Measurements from ENCODE around the gene MEGF8.

Gene MEGF8

DNA sequence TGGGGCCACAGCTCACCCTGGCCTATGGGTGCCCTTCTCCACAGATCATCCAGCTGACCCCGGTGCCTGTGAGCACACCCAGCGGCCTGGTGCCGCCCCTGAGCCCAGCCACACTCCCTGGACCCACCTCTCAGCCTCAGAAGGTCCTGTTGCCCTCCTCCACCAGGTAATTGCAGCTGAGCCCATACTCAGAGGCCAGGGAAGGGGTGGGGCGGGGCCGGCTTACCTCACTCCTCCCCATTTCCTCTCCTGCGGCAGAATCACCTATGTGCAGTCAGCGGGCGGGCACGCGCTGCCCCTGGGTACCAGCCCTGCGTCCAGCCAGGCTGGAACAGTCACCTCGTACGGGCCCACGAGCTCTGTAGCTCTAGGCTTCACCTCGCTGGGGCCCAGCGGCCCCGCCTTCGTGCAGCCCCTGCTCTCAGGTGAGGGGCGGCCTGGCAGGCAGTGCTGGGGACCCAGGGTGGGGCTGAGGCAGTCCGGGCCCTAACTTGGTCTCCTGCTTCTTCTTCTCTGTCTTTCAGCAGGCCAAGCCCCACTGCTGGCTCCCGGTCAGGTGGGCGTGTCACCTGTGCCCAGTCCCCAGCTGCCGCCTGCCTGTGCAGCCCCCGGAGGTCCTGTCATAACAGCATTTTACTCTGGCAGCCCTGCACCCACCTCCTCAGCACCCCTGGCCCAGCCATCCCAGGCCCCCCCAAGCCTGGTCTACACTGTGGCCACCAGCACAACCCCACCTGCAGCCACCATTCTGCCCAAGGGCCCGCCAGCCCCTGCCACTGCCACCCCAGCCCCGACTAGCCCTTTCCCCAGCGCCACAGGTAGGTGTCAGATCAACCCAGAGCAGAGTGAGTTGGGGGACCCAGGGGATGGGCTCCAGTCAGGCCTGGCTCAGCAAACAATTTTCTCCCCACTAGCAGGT, 33.1 kb upstream of the MEGF8 start:
- Histone ChIP-seq H3K79me1 (ENCODE audit: low read length) (no peaks in the 10 kb centered on the region), H2BK15ac (replicated peaks; ENCODE audit: low read depth) (no peak overlapping the region), H3K56ac (ENCODE audit: low read length) (no peak overlapping the region), H3K4ac (ENCODE audit: low read depth, low read length) (no peak overlapping the region), H3K36me3 (ENCODE audit: control insufficient read depth, insufficient read depth, low read length) (peaks cover 8% of the 10 kb centered on the region), H2AK5ac (ENCODE audit: low read length) (no peak overlapping the region), H4K8ac (ENCODE audit: low read depth, low read length) (no peak overlapping the region), H3K4me3 (ENCODE audit: low read length) (no peak overlapping the region), H2BK5ac (ENCODE audit: low read length) (no peak overlapping the region), H3K9ac (ENCODE audit: low read length) (no peak overlapping the region), H3K27me3 (ENCODE audit: insufficient read depth, low read length, poor library complexity) (no peaks in the 10 kb centered on the region), H3K27ac (ENCODE audit: low read depth, low read length) (no peak overlapping the region), H3K18ac (ENCODE audit: low read length) (no peak overlapping the region), H3K23ac (ENCODE audit: low read length) (no peak overlapping the region), H3K4me1 (ENCODE audit: control insufficient read depth, low read depth, low read length) (no peaks in the 10 kb centered on the region), H3K4me2 (ENCODE audit: low read length) (no peak overlapping the region), H4K5ac (ENCODE audit: low read length) (no peak overlapping the region), H2BK120ac (ENCODE audit: low read depth, low read length) (no peak overlapping the region), H3K79me2 (ENCODE audit: control insufficient read depth, insufficient read depth, low read length) (no peaks in the 10 kb centered on the region)
- WGBS (ENCODE audit: extremely low coverage, insufficient coverage, low lambda C conversion rate): no CpG with 5 or more reads among the region's 27 CpGs
- DNase-seq: no peak

DNA sequence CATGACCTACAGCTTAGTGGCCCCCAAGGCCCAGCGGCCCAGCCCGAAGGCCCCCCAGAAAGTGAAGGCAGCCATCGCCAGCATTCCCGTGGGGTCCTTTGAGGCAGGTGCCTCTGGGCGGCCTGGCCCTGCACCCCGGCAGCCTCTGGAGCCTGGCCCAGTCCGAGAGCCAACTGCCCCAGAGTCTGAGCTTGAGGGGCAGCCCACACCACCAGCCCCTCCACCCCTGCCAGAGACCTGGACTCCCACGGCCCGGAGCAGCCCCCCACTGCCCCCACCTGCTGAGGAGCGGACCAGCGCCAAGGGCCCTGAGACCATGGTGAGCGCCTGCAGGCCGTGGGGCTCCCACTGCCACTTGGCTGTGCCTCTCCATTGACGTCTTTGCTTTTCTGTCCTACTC, 32.5 kb upstream of the MEGF8 start:
- Histone ChIP-seq H4K8ac (ENCODE audit: low read depth, low read length) (no peak overlapping the region), H3K4me2 (ENCODE audit: low read length) (no peak overlapping the region), H2BK5ac (ENCODE audit: low read length) (no peak overlapping the region), H3K9ac (ENCODE audit: low read length) (no peak overlapping the region), H2BK15ac (replicated peaks; ENCODE audit: low read depth) (no peak overlapping the region), H3K18ac (ENCODE audit: low read length) (no peak overlapping the region), H3K4ac (ENCODE audit: low read depth, low read length) (no peak overlapping the region), H3K4me3 (ENCODE audit: low read length) (no peak overlapping the region), H4K5ac (ENCODE audit: low read length) (no peak overlapping the region), H3K56ac (ENCODE audit: low read length) (no peak overlapping the region), H3K79me1 (ENCODE audit: low read length) (no peaks in the 10 kb centered on the region), H2AK5ac (ENCODE audit: low read length) (no peak overlapping the region), H3K27ac (ENCODE audit: low read depth, low read length) (no peak overlapping the region), H3K23ac (ENCODE audit: low read length) (no peak overlapping the region), H2BK120ac (ENCODE audit: low read depth, low read length) (no peak overlapping the region), H3K4me1 (ENCODE audit: control insufficient read depth, low read depth, low read length) (no peaks in the 10 kb centered on the region), H3K36me3 (ENCODE audit: control insufficient read depth, insufficient read depth, low read length) (peaks cover 8% of the 10 kb centered on the region), H3K79me2 (ENCODE audit: control insufficient read depth, insufficient read depth, low read length) (no peaks in the 10 kb centered on the region), H3K27me3 (ENCODE audit: insufficient read depth, low read length, poor library complexity) (no peaks in the 10 kb centered on the region)
- DNase-seq: no peak
- WGBS (ENCODE audit: extremely low coverage, insufficient coverage, low lambda C conversion rate): no CpG with 5 or more reads among the region's 14 CpGs

DNA sequence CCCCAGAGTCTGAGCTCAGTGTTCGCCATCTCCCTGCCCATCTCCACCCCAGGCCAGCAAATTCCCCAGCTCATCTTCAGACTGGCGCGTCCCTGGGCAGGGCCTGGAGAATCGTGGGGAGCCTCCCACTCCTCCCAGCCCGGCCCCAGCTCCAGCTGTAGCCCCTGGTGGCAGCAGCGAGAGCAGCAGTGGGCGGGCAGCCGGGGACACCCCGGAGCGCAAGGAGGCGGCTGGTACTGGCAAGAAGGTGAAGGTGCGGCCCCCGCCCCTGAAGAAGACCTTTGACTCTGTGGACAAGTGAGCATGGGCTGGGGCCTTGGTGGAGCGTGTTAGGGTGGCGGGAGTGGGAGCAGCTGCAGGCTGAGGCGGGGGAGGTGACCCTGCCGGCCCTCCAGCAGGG, 31.9 kb upstream of the MEGF8 start:
- Histone ChIP-seq H2BK15ac (replicated peaks; ENCODE audit: low read depth) (no peak overlapping the region), H3K36me3 (ENCODE audit: control insufficient read depth, insufficient read depth, low read length) (peaks cover 8% of the 10 kb centered on the region), H3K4me1 (ENCODE audit: control insufficient read depth, low read depth, low read length) (no peaks in the 10 kb centered on the region), H3K79me2 (ENCODE audit: control insufficient read depth, insufficient read depth, low read length) (no peaks in the 10 kb centered on the region), H2AK5ac (ENCODE audit: low read length) (no peak overlapping the region), H4K8ac (ENCODE audit: low read depth, low read length) (no peak overlapping the region), H2BK5ac (ENCODE audit: low read length) (no peak overlapping the region), H3K4me2 (ENCODE audit: low read length) (no peak overlapping the region), H3K18ac (ENCODE audit: low read length) (no peak overlapping the region), H3K4ac (ENCODE audit: low read depth, low read length) (no peak overlapping the region), H4K5ac (ENCODE audit: low read length) (no peak overlapping the region), H3K23ac (ENCODE audit: low read length) (no peak overlapping the region), H3K9ac (ENCODE audit: low read length) (no peak overlapping the region), H3K79me1 (ENCODE audit: low read length) (no peaks in the 10 kb centered on the region), H3K27me3 (ENCODE audit: insufficient read depth, low read length, poor library complexity) (no peaks in the 10 kb centered on the region), H3K27ac (ENCODE audit: low read depth, low read length) (no peak overlapping the region), H2BK120ac (ENCODE audit: low read depth, low read length) (no peak overlapping the region), H3K56ac (ENCODE audit: low read length) (no peak overlapping the region), H3K4me3 (ENCODE audit: low read length) (no peak overlapping the region)
- no CpG with 5 or more reads among the region's 17 CpGs for WGBS (ENCODE audit: extremely low coverage, insufficient coverage, low lambda C conversion rate)
- DNase-seq: no peak

DNA sequence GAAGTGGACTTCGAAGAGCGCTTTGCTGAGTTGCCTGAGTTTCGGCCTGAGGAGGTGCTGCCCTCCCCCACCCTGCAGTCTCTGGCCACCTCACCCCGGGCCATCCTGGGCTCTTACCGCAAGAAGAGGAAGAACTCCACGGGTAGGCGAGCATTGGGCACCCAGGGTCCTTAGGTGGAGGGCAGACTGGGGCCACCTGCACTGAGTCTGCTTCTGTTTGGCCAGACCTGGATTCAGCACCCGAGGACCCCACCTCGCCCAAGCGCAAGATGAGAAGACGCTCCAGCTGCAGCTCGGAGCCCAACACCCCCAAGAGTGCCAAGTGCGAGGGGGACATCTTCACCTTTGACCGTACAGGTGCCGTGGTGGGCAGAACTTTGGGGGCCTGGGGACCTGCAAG, 31.5 kb upstream of the MEGF8 start:
- no peak overlapping the region for H3K4me3 ChIP-seq (ENCODE audit: low read length)
- H2BK15ac ChIP-seq (replicated peaks; ENCODE audit: low read depth): no peak overlapping the region
- no peak overlapping the region for H3K56ac ChIP-seq (ENCODE audit: low read length)
- H2BK5ac ChIP-seq (ENCODE audit: low read length): no peak overlapping the region
- H3K4me1 ChIP-seq (ENCODE audit: control insufficient read depth, low read depth, low read length): no peaks in the 10 kb centered on the region
- H3K9ac ChIP-seq (ENCODE audit: low read length): no peak overlapping the region
- no peak overlapping the region for H4K8ac ChIP-seq (ENCODE audit: low read depth, low read length)
- H3K36me3 ChIP-seq (ENCODE audit: control insufficient read depth, insufficient read depth, low read length): peaks cover 5% of the 10 kb centered on the region
- H3K4ac ChIP-seq (ENCODE audit: low read depth, low read length): no peak overlapping the region
- H2AK5ac ChIP-seq (ENCODE audit: low read length): no peak overlapping the region
- no peaks in the 10 kb centered on the region for H3K79me2 ChIP-seq (ENCODE audit: control insufficient read depth, insufficient read depth, low read length)
- WGBS (ENCODE audit: extremely low coverage, insufficient coverage, low lambda C conversion rate): no CpG with 5 or more reads among the region's 15 CpGs
- H3K18ac ChIP-seq (ENCODE audit: low read length): no peak overlapping the region
- no peak overlapping the region for H3K27ac ChIP-seq (ENCODE audit: low read depth, low read length)
- no peak overlapping the region for H3K4me2 ChIP-seq (ENCODE audit: low read length)
- H3K27me3 ChIP-seq (ENCODE audit: insufficient read depth, low read length, poor library complexity): no peaks in the 10 kb centered on the region
- H3K23ac ChIP-seq (ENCODE audit: low read length): no peak overlapping the region
- DNase-seq: no peak
- H4K5ac ChIP-seq (ENCODE audit: low read length): no peak overlapping the region
- H2BK120ac ChIP-seq (ENCODE audit: low read depth, low read length): no peak overlapping the region
- no peaks in the 10 kb centered on the region for H3K79me1 ChIP-seq (ENCODE audit: low read length)

DNA sequence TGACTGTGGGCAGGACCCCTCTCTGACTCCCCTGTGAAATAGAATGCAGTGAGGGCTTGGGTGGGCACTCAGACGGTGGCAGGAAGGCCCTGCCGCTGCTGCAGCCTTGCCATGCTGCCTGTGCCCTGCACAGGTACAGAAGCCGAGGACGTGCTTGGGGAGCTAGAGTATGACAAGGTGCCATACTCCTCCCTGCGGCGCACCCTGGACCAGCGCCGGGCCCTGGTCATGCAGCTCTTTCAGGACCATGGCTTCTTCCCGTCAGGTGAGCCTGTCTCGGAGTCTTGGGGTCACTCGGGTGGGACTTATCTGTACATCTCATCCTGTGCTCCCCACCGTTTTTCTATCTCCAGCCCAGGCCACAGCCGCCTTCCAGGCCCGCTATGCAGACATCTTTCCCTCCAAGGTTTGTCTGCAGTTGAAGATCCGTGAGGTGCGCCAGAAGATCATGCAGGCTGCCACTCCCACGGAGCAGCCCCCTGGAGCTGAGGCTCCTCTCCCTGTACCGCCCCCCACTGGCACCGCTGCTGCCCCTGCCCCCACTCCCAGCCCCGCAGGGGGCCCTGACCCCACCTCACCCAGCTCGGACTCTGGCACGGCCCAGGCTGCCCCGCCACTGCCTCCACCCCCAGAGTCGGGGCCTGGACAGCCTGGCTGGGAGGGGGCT, 30.8 kb upstream of the MEGF8 start:
- Histone ChIP-seq H3K4me1 (ENCODE audit: control insufficient read depth, low read depth, low read length) (no peaks in the 10 kb centered on the region), H3K23ac (ENCODE audit: low read length) (no peak overlapping the region), H4K5ac (ENCODE audit: low read length) (no peak overlapping the region), H3K79me1 (ENCODE audit: low read length) (no peaks in the 10 kb centered on the region), H4K8ac (ENCODE audit: low read depth, low read length) (no peak overlapping the region), H3K56ac (ENCODE audit: low read length) (no peak overlapping the region), H3K4ac (ENCODE audit: low read depth, low read length) (no peak overlapping the region), H3K27ac (ENCODE audit: low read depth, low read length) (no peak overlapping the region), H3K4me3 (ENCODE audit: low read length) (no peak overlapping the region), H2BK15ac (replicated peaks; ENCODE audit: low read depth) (no peak overlapping the region), H2BK120ac (ENCODE audit: low read depth, low read length) (no peak overlapping the region), H3K9ac (ENCODE audit: low read length) (no peak overlapping the region), H3K79me2 (ENCODE audit: control insufficient read depth, insufficient read depth, low read length) (no peaks in the 10 kb centered on the region), H2AK5ac (ENCODE audit: low read length) (no peak overlapping the region), H2BK5ac (ENCODE audit: low read length) (no peak overlapping the region), H3K18ac (ENCODE audit: low read length) (no peak overlapping the region), H3K36me3 (ENCODE audit: control insufficient read depth, insufficient read depth, low read length) (peaks cover 3% of the 10 kb centered on the region), H3K27me3 (ENCODE audit: insufficient read depth, low read length, poor library complexity) (no peaks in the 10 kb centered on the region), H3K4me2 (ENCODE audit: low read length) (no peak overlapping the region)
- DNase-seq: no peak
- no CpG with 5 or more reads among the region's 24 CpGs for WGBS (ENCODE audit: extremely low coverage, insufficient coverage, low lambda C conversion rate)

Data from mesendoderm (in vitro differentiated cells).